ENCODE data around the gene KDM2B. TPM values are rescaled to one million over a fixed set of nuclear protein-coding genes. Genes with fewer than 3 reads are reported as not detected.

Gene KDM2B
- total RNA-seq, 1 donor from 2014 or later = 236 TPM

DNA sequence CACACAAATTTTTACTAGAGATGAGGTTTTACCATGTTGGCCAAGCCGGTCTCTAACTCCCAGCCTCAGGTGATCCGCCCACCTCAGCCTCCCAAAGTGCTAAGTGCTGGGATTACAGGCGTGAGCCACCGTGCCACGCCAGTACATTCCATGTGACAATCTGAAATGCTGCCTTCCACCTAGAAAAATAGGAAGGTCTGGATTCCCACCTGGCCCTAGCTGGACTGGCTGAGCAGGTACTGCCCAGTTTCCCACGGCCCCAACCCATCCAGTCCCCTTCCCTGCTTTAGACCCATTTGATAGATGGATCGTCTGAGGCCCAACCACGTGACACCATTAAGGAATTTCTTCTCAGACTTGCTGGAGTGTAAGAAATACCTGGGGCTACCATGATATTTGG lies 55.4 kb downstream of the KDM2B start:
- H3K4me1 Mint-ChIP-seq = peaks cover 49% of the 10 kb centered on the region
- CTCF ChIA-PET = interaction anchor here (2.4 kb wide), 1 partner anchor 27 kb away, joined by 6 read pairs; no protein-coding TSS in a partner anchor
- H3K36me3 Mint-ChIP-seq (ENCODE audit: low read depth) = peaks cover 66% of the 10 kb centered on the region
- H3K27ac Mint-ChIP-seq = no peak overlapping the region
- H3K27me3 Mint-ChIP-seq = no peaks in the 10 kb centered on the region
- TF ChIP-seq, protein P1, sequence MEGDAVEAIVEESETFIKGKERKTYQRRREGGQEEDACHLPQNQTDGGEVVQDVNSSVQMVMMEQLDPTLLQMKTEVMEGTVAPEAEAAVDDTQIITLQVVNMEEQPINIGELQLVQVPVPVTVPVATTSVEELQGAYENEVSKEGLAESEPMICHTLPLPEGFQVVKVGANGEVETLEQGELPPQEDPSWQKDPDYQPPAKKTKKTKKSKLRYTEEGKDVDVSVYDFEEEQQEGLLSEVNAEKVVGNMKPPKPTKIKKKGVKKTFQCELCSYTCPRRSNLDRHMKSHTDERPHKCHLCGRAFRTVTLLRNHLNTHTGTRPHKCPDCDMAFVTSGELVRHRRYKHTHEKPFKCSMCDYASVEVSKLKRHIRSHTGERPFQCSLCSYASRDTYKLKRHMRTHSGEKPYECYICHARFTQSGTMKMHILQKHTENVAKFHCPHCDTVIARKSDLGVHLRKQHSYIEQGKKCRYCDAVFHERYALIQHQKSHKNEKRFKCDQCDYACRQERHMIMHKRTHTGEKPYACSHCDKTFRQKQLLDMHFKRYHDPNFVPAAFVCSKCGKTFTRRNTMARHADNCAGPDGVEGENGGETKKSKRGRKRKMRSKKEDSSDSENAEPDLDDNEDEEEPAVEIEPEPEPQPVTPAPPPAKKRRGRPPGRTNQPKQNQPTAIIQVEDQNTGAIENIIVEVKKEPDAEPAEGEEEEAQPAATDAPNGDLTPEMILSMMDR (IDR thresholded peaks at IDR 0.05) = no peak
- DNase-seq (no peak), ATAC-seq (ENCODE audit: low read depth) (no peak)
- no peak overlapping the region for H3K4me3 Mint-ChIP-seq
- POLR2A ChIA-PET = interaction anchor here (1.2 kb wide), 1 partner anchor 11 kb away, joined by 3 read pairs; no protein-coding TSS in a partner anchor
- intact Hi-C loops (cut with micrococcal nuclease) = no loop called here
- no peaks in the 10 kb centered on the region for H3K9me3 Mint-ChIP-seq

DNA sequence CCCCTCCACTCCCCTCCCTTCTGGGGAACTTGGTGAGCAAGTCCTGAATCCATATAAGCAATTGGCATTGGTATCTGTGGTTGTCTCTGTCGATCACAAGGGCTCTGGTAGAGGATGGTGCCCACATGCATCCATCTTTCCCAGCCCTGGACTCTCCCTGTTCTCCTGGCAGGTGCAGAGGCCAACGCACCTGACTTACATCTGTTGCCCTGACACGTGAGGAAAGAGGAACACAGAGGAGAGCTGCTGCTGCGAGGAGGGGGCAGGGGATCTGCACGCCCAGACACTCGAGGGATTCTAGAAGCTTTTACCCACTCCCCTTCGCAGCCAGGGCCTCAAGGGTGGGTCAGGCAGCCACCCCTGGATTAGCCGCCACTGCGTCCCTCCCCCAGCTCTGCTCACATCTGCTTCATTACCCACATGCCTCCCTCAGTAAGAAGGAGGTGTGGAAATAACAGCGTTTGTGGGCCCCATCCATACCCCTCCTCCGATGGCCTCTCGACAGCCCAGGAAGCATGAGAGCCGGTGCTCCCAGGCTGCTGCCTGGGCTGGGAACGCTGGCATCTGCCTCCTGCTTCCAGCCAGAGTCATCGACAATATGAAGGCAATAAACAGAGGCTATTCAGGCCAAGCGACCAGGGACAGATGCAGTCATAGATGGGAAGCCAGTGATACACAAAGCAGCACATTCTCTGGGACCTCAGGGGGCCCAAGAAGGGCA lies 56.5 kb downstream of the KDM2B start:
- peaks cover 50% of the 10 kb centered on the region for H3K4me1 Mint-ChIP-seq
- peaks cover 71% of the 10 kb centered on the region for H3K36me3 Mint-ChIP-seq (ENCODE audit: low read depth)
- H3K4me3 Mint-ChIP-seq = peak overlapping the region; percentile 77
- TF ChIP-seq, protein P1 (IDR thresholded peaks at IDR 0.05) = no peak
- POLR2A ChIA-PET = interaction anchor here (0.6 to 2.5 kb wide), 4 partner anchors 10 to 234 kb away, joined by 4 to 29 read pairs (median 6); no protein-coding TSS in a partner anchor
- intact Hi-C loops (cut with micrococcal nuclease) = no loop called here
- no peaks in the 10 kb centered on the region for H3K9me3 Mint-ChIP-seq
- no peak for DNase-seq
- H3K27ac Mint-ChIP-seq = peak overlapping the region; percentile 76
- ATAC-seq (ENCODE audit: low read depth) = no peak
- CTCF ChIA-PET = interaction anchor here (1.3 to 2.4 kb wide), 2 partner anchors 28 to 103 kb away, joined by 4 to 6 read pairs; partner anchors contain the start of gene ORAI1
- no peaks in the 10 kb centered on the region for H3K27me3 Mint-ChIP-seq

DNA sequence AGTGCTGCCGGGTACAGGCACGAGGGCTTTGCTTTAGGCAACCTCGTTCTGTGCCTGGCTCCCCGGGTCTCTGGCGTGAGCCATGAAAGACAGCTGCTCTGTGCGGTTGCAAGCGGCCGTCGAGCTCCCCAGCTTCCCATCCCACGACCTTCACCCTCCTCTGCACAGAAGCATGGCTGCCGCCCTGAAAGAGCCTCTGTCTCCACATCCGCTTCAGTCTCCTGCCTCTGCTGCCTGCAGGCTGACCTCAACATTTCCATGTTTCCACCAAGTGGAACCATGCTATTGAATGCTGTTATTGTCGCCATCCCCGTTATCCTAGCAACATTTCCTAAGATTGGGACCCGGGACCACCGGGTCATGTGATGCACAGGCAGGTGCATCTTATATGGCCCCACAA lies 57.1 kb downstream of the KDM2B start:
- intact Hi-C loops (cut with micrococcal nuclease) = loop anchor here (1.0 kb wide), 1 partner anchor 14 kb away; no protein-coding TSS in a partner anchor
- ATAC-seq (ENCODE audit: low read depth) = peak; percentile 67
- peaks cover 71% of the 10 kb centered on the region for H3K36me3 Mint-ChIP-seq (ENCODE audit: low read depth)
- no peaks in the 10 kb centered on the region for H3K27me3 Mint-ChIP-seq
- H3K9me3 Mint-ChIP-seq = no peaks in the 10 kb centered on the region
- CTCF ChIA-PET = interaction anchor here (0.6 to 2.4 kb wide), 3 partner anchors 29 to 250 kb away, joined by 3 to 6 read pairs (median 4); partner anchors contain the start of gene ORAI1
- POLR2A ChIA-PET = interaction anchor here (0.6 to 2.5 kb wide), 5 partner anchors 10 to 233 kb away, joined by 3 to 29 read pairs (median 5); no protein-coding TSS in a partner anchor
- H3K27ac Mint-ChIP-seq = peak overlapping the region; percentile 76
- DNase-seq = no peak
- TF ChIP-seq, protein P1 (IDR thresholded peaks at IDR 0.05) = no peak
- peaks cover 45% of the 10 kb centered on the region for H3K4me1 Mint-ChIP-seq
- H3K4me3 Mint-ChIP-seq = peak overlapping the region; percentile 77

DNA sequence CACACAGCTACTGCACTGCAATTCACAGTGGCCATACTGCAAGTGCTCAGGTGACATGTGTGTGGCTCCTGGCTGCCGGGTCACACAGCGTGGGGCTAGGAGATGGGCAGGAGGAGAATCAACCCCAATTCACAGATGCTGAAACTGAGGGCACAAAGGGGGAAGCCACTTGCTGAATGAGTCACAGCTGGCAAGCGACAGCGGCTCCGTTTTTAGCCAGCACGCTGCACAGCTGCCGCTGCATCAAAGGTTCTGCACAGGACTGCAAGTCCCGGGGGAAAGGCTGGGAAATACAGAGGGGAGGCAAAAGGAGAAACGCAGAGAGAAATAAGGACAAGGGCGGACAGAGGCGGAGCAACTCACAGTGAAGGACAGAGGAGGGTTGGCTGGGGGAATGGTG lies 57.9 kb downstream of the KDM2B start:
- DNase-seq (no peak), ATAC-seq (ENCODE audit: low read depth) (peak; percentile 64)
- Mint-ChIP-seq H3K27me3 (no peaks in the 10 kb centered on the region), H3K36me3 (ENCODE audit: low read depth) (peaks cover 72% of the 10 kb centered on the region), H3K27ac (peak overlapping the region; percentile 76), H3K9me3 (no peaks in the 10 kb centered on the region), H3K4me3 (peak overlapping the region; percentile 77), H3K4me1 (peaks cover 42% of the 10 kb centered on the region)
- intact Hi-C loops (cut with micrococcal nuclease) = loop anchor here (1.0 kb wide), 1 partner anchor 14 kb away; no protein-coding TSS in a partner anchor
- ChIA-PET POLR2A (interaction anchor here (0.8 to 2.5 kb wide), 5 partner anchors 9 to 105 kb away, joined by 3 to 29 read pairs (median 5); no protein-coding TSS in a partner anchor), CTCF (interaction anchor here (0.6 to 2.4 kb wide), 5 partner anchors 9 to 251 kb away, joined by 3 to 6 read pairs (median 3); partner anchors contain the start of gene ORAI1)
- TF ChIP-seq, protein P1 (IDR thresholded peaks at IDR 0.05) = no peak

DNA sequence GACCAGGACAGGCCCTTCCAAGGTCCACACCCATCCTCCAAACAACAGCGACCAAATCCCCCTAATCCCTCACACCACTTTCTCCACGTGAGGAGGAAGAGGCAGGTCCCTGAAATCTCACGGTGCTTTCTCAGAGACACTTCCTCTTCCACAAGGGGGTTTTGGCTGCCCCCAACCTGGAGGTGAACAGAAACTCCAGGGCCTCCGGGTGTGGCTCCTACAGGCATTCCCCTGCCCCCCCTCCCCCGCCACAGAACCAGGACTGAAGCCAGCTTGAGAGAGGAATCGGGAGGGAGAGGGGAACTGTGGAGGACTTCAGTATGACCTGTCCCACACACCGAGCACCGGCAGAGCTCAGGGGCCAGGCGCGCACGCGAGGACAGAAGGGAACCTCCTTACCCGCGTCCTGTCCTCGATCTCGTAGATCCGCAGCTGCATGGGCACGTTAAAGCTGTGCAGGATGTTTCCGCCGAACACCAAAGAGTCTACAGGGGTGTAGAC lies 60.2 kb downstream of the KDM2B start:
- POLR2A ChIA-PET = interaction anchor here (1.4 to 1.5 kb wide), 2 partner anchors 10 to 106 kb away, joined by 3 read pairs; no protein-coding TSS in a partner anchor

More for the DNA sequence above, 60.2 kb downstream of the KDM2B start:
- H3K27me3 Mint-ChIP-seq = no peaks in the 10 kb centered on the region
- peaks cover 71% of the 10 kb centered on the region for H3K36me3 Mint-ChIP-seq (ENCODE audit: low read depth)
- CTCF ChIA-PET = interaction anchor here (1.2 kb wide), 1 partner anchor 148 kb away, joined by 4 read pairs; no protein-coding TSS in a partner anchor
- H3K27ac Mint-ChIP-seq = peak overlapping the region; percentile 50
- ATAC-seq (ENCODE audit: low read depth) = no peak
- intact Hi-C loops (cut with micrococcal nuclease) = no loop called here
- no peak overlapping the region for H3K4me3 Mint-ChIP-seq
- DNase-seq = no peak
- TF ChIP-seq, protein P1 (IDR thresholded peaks at IDR 0.05) = no peak
- H3K9me3 Mint-ChIP-seq = no peaks in the 10 kb centered on the region
- peaks cover 44% of the 10 kb centered on the region for H3K4me1 Mint-ChIP-seq

Data from activated B cell treated with CpG ODN at 0.5 μM for 24 hours (primary cell).